Midbrain (tissue), 1 donor: ENCODE data around the gene DIAPH3.
"Not testable (repeated sequence)": the region's sequence is repeated elsewhere in the genome, so short reads cannot be mapped to it uniquely, and the experiment has no call there.

Experiments used
- DNase-seq: peaks from one replicate; lab custom pipeline; 2025; lab: John Stamatoyannopoulos, UW

Gene DIAPH3

DNA sequence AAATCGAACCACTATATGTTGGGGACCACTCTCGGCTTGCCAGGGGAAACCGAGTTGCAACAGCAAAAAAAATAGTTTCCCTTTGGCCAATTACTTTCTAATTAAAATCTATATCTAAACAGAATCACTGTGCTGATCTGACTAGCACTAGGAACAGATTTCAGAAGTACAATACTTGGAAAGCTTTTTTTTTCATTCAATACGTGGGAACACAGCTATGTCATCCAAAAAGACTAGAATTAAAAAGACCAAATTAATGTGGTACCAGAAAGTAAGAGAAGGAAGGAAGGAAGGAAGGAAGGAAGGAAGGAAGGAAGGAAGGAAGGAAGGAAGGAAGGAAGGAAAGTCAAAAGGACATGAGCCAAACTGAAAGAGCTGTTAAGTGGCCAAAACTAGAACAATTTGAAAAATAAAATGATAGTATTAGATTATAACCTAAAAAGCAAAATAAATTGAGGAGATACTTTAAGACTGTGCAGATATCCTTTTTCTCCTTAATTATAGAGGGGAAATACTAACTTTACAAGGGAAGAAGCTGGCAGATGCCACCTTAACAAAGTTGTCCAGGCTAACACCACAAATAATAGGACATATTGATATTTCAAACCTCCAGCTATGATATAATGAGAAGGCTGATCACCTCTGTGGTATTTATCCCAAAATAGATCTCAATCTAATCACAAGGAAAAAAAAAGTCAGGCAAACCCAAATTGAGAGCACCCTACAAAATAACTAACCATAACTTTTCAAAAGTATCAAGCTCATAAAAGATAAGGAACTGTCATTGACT, 63.9 kb downstream of the DIAPH3 start:
- DNase-seq = no peak

DNA sequence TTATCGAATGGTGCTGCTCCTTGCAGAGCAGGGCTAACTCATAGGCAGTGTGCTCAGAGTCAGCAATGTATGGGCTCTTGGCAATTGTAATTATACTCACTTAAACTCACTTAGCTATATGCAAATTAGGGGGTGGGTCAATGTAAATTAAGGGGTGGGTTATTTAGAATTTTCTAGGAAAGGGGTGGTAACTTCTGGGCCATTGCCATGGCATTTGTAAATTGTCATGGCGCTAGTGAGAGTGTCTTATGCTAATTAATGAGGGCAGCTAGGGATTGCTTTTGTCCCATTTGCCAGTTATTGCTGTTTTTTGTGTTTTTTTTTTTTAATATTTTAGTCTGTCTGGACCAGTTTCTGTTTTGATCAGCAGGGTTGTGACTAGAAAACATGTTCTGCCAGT, 68.4 kb downstream of the DIAPH3 start:
- DNase-seq = no peak

GRCh38 chr13:60094385-60095088, 69.2 kb downstream of the DIAPH3 start:
- no peak for DNase-seq

DNA sequence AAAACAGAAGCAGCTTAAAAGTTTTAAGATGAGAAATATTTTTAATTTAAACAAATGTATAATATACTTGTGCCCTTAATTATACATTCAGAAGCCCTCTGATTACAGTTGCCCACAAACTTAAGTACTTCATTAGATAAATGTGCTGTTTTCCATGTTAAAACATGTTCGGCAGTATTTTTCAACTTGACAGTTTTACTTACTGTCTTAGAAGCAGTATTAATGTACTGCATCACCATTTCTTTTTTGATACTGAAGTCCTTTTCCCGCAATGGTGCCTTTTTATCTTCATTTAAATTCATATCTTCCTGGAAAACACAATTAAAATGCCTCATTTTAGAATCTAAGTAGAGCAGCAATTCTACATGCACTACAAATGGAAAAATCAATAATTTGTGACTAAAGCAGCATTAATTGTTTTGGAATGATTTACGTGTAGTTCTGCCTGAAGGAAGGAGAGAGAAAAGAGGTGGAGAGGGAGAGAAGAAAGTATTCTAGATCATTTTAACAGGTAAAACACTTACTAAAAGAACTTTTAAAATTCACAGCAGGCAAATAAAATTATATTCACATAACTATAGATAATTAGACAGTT, 70.2 kb downstream of the DIAPH3 start:
- DNase-seq = no peak

- no peak for DNase-seq
Measured at GRCh38 chr13:60091573-60091972, 72.2 kb downstream of the DIAPH3 start.

DNA sequence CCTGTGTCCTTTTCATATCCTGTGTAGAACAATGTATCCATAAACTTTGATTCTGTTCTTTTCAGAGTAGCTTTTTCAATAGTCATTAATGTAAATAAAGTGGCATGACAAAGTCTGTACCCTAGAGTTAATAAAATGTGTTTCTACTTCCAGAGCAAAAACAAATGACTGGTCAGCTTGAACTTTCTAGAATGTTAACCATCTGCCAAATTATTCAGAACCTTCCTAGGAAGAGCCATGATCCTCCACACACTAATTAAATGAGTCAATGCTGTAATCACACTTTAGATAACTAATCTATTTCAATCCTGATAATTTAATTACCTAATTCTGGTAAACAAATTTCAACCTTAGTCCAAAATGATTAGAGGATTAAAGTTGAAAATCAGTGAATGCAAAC, 73.2 kb downstream of the DIAPH3 start:
- no peak for DNase-seq

GRCh38 chr13:60083780-60084179, 79.9 kb downstream of the DIAPH3 start:
- DNase-seq = not testable (repeated sequence)

- no peak for DNase-seq
Measured at GRCh38 chr13:60080850-60081249, 82.9 kb downstream of the DIAPH3 start.

DNA sequence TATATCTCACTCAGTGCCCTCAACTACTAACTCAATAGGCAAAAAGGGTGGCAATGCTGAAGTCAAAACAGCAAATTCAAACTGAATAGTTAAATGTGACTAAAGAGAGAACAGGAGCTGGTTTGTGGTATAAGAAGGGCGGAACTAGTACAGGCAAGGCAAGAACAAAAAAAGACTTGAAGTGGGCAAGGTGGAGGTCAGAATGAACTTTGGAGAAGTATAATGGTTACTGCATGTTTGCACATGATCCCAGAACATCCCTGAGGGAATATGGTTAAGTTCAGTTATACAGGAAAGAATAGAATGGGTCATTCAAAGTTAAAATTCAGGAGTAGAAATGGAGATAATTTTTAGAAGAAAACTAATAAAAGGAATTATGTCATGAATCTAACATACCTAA, 85.5 kb downstream of the DIAPH3 start:
- DNase-seq = no peak

DNA sequence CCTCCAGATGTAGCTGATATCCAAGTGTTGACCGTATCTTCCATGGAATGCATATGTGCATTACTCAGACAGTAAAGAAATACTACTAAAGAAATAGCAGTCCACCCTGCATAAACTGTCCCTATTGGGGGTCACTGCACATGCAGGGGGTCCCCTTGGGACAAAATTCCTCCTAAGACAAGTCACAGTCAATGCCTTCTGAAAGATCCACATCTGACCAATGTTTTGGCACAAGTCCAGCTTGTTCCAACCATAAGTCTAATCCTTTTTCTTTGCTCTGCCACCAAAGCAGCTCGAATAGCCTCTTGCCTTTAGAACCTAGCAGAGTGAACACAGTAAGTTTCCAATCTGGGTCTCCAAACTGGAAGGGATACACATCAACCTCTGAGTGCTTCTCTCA, 87.9 kb downstream of the DIAPH3 start:
- no peak for DNase-seq

GRCh38 chr13:60074397-60074796, 89.3 kb downstream of the DIAPH3 start:
- DNase-seq = no peak

DNA sequence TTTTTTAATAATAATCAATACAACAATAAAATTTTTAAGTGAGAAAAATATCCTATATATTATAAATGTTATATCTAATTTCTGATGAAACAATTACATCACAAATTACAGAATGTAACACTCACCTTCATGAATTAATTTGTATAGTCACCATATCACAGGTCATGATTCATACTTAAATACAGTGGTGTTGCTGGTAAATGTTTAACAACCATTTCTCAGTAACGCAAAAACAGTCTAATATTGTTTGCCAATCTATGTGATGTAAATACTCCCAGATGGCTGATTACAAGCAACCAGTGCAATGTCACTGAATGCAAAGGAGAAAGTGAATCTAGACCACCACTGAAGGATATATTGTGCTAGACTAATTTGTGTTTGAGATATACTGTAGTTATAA, 97.5 kb downstream of the DIAPH3 start:
- DNase-seq = no peak

DNA sequence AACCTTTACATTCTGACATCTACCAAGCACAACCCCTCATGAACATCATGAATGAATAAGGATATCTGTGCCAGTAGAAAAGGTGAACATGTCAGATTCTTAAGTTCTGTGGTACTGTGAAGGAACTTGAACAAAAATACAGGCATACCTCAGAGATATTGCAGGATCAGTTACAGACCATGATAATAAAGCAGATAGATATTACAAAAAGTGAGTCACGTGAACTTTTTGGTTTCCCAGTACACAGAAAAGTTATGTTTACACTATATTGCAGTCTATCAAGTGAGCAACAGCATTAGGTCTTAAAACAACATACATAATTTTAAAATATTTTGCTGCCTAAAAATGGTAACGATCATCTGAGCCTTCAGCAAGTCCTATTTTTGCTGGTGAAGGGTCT, 101.2 kb downstream of the DIAPH3 start:
- DNase-seq = no peak

- DNase-seq = no peak
Measured at GRCh38 chr13:60061737-60062136, 102.0 kb downstream of the DIAPH3 start.

- DNase-seq = no peak
Measured at GRCh38 chr13:60051754-60052285, 111.9 kb downstream of the DIAPH3 start.

- not testable (repeated sequence) for DNase-seq
Measured at GRCh38 chr13:60048353-60048752, 115.4 kb downstream of the DIAPH3 start.

- DNase-seq = no peak
Measured at GRCh38 chr13:60047918-60048317, 115.8 kb downstream of the DIAPH3 start.

GRCh38 chr13:60044321-60044720, 119.4 kb downstream of the DIAPH3 start:
- DNase-seq = no peak

- no peak for DNase-seq
Measured at GRCh38 chr13:60043262-60043661, 120.5 kb downstream of the DIAPH3 start.

- not testable (repeated sequence) for DNase-seq
Measured at GRCh38 chr13:60040668-60041067, 123.1 kb downstream of the DIAPH3 start.

- DNase-seq = no peak
Measured at GRCh38 chr13:60035874-60036273, 127.9 kb downstream of the DIAPH3 start.

- DNase-seq = no peak
Measured at GRCh38 chr13:60032851-60033250, 130.9 kb downstream of the DIAPH3 start.

GRCh38 chr13:60028021-60028420, 135.7 kb downstream of the DIAPH3 start:
- DNase-seq = no peak
